GM18526 (cell line): ENCODE data around the gene ERICH2.

Experiments
- POLR2A ChIP-seq: IDR thresholded peaks from 3 replicates; pipeline ENCODE4 v1.6.1; 2011; ENCODE audit not compliant: insufficient read length; ENCODE audit errors: extremely low read depth

ERICH2 gene

DNA sequence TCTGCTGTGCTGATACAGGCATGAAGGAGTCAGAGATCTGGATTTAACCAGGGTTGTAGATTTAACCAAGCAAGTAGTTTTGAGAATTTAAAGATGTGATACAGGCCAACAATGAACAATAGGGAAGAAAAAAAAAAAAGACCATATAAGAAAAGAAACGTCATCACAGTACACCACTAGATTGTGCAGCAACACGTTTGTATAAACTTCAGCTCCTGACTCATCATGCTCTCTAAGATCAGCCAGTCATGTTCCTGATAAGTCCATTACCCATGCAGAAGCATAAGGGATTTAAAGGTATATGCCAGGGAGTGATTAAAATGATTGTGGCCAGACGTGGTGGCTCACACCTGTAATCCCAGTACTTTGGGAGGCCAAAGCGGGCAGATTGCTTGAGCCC, 22.3 kb upstream of the ERICH2 start:
- no peak for TF ChIP-seq POLR2A

DNA sequence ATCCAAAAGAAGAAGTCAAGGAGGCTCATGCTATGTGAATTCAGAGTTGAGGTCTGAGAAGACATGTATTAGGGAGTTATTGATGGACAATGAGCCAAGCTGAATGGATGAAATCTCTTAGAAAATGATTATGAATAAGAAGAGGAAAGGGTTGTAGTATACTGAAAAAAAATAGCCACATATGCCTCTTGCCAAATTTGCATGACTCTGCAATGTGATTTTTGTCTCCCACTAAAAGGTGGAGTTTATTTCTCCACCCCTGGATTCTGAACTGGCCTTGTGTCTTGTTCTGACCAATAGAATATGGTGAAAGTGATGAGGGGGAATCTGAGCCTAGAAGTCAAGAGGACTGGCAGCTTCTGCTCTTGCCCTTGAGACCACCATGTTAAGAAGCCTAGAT, 8.6 kb upstream of the ERICH2 start:
- no peak for TF ChIP-seq POLR2A

- TF ChIP-seq POLR2A: no peak
Measured at GRCh38 chr2:170762760-170763159, 7.4 kb upstream of the ERICH2 start.

- TF ChIP-seq POLR2A: no peak
Measured at GRCh38 chr2:170763232-170763631, 6.9 kb upstream of the ERICH2 start.

- no peak for TF ChIP-seq POLR2A
Measured at GRCh38 chr2:170764880-170765261, 5.3 kb upstream of the ERICH2 start.

DNA sequence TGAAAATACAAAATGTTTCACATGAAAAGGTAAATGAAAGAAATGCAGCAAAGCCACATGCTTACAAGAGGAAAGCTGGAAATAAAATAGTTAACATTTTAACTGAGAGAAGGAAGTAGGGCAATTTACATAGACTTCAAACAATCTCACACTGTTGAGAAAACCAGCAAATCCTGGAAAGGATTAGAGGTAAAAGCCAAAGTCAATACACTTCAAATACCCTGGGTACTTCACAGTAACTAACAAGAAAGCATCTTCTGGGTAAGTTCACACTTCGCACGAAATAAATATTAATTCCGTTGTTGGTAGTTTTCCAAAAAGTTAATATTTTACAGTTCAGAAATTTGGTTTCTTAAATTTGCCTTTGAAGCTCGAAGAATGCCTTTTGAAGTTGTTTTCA, 3.5 kb upstream of the ERICH2 start:
- no peak for TF ChIP-seq POLR2A

- TF ChIP-seq POLR2A: no peak
Measured at GRCh38 chr2:170770606-170771420, 635 bp downstream of the ERICH2 start.

GRCh38 chr2:170771421-170771937, 1.3 kb downstream of the ERICH2 start:
- TF ChIP-seq POLR2A: no peak

- no peak for TF ChIP-seq POLR2A
Measured at GRCh38 chr2:170772295-170772694, 2.1 kb downstream of the ERICH2 start.

DNA sequence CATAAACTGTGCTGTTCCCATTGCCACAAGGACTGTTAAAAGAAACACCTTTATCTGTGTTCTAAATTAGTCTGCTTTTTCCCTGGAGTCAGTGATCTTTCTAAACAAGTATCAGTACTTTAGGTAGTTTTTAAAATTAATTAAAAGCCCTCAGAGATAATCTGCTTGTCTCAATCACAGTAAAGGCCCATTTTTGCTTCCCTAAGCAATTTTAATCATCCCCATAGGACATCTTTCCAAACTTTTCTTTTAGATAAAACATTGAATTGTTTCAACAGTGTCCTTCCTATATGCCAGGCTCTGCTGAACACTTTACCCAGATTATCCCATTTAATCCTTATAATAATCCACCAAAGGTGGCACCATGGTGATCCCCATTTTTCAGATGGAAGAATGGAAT, 3.9 kb downstream of the ERICH2 start:
- TF ChIP-seq POLR2A: no peak

- no peak for TF ChIP-seq POLR2A
Measured at GRCh38 chr2:170778900-170779299, 8.7 kb downstream of the ERICH2 start.

DNA sequence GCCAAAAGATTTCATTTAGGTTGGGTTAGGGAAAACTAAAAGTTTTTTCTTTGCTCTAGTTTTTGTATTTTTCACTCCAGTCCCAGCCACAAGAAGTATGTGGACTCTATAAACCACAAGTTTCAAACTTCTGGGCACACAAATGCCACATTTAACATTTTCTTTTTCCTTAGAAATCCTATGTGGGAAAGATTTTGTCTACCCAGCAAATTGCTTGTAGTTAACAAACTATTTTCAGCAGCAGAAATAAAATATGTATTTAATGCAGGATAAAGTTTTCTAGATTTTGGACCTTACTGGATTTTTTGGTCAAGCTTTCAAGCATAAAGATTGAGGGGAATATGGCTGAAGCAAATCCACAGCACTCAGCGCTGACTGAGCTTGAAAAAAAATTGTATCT, 9.1 kb downstream of the ERICH2 start:
- no peak for TF ChIP-seq POLR2A

DNA sequence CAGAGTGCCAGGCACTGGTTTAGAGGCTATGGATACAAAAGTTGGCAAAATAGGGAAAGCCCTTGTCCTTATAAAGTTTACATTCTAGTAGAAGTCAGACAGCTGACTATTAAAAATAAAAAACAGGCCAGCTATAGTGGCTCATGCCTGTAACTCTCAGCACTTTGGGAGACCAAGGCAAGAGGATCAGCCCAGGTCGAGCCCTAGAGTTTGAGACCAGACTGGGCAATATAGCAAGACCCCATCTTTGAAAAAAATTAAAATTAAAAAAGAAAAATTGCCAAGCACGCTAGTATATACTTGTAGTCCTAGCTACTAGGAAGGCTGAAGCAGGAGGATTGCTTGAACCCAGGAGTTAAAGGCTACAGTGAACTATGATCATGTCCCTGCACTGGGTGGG, 12.5 kb downstream of the ERICH2 start:
- no peak for TF ChIP-seq POLR2A

DNA sequence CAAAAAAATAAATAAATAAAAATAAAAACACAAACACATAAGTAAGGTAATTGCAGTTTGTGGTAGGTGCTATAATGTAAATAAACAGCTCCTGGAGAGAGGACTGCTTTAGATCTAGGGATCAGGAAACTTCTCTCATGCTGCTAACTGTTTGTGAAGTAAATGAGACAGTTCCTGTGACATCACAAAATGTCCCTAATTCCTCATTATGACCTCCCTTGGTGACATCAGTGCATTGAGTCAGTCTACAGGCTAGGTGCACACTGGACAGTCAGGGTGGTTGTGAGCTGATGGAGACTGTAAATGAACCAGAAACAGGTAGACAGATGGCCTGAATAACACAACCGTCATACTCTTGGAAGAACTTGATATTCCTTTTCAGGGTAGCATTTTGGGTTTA, 13.4 kb downstream of the ERICH2 start:
- no peak for TF ChIP-seq POLR2A

GRCh38 chr2:170798996-170799395, 28.8 kb downstream of the ERICH2 start:
- TF ChIP-seq POLR2A: no peak

DNA sequence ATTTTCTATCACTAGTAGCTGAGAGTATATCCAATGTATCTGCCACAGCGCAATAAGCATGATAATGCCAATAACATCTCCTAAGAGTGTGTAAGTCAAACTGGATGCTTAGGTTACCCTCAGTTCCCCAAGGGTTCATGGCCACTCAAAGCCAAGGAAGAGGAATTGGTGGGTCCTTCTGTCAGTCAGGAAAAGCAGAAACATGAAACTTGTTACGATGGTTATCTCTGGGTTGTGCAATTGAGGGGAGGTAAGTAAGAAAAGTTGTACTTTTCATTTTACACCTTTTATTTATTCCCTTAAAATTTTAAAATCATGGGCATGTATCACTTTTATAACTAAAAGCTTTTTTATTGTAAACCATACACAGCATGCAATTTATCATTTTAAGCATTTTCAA, 36.4 kb downstream of the ERICH2 start:
- TF ChIP-seq POLR2A: no peak
